NCI-H526 treated with DMSO at 0.1 percent for 48 hours (cell line): ENCODE data around the gene EPHA7.

Experiments used
- DNase-seq: peaks from one replicate; lab custom pipeline; 2025; lab: John Stamatoyannopoulos, UW

EPHA7 gene

GRCh38 chr6:93393554-93394074, 25.7 kb downstream of the EPHA7 start:
- DNase-seq = no peak

- no peak for DNase-seq
Measured at GRCh38 chr6:93392797-93393196, 26.6 kb downstream of the EPHA7 start.

- DNase-seq = no peak
Measured at GRCh38 chr6:93391965-93392364, 27.4 kb downstream of the EPHA7 start.

- no peak for DNase-seq
Measured at GRCh38 chr6:93389192-93389591, 30.2 kb downstream of the EPHA7 start.

- no peak for DNase-seq
Measured at GRCh38 chr6:93388070-93388469, 31.3 kb downstream of the EPHA7 start.

- no peak for DNase-seq
Measured at GRCh38 chr6:93376026-93376540, 43.3 kb downstream of the EPHA7 start.

- no peak for DNase-seq
Measured at GRCh38 chr6:93373445-93373844, 45.9 kb downstream of the EPHA7 start.

GRCh38 chr6:93371756-93372155, 47.6 kb downstream of the EPHA7 start:
- DNase-seq = no peak

- no peak for DNase-seq
Measured at GRCh38 chr6:93369586-93370134, 49.7 kb downstream of the EPHA7 start.

GRCh38 chr6:93366506-93366905, 52.9 kb downstream of the EPHA7 start:
- DNase-seq = no peak

GRCh38 chr6:93365445-93365844, 53.9 kb downstream of the EPHA7 start:
- no peak for DNase-seq

GRCh38 chr6:93358435-93358834, 60.9 kb downstream of the EPHA7 start:
- DNase-seq = no peak

- DNase-seq = no peak
Measured at GRCh38 chr6:93352604-93353003, 66.8 kb downstream of the EPHA7 start.

- DNase-seq = no peak
Measured at GRCh38 chr6:93351222-93351621, 68.1 kb downstream of the EPHA7 start.

- DNase-seq = no peak
Measured at GRCh38 chr6:93350774-93351173, 68.6 kb downstream of the EPHA7 start.

- no peak for DNase-seq
Measured at GRCh38 chr6:93344333-93344835, 75.0 kb downstream of the EPHA7 start.

- DNase-seq = no peak
Measured at GRCh38 chr6:93343476-93343875, 75.9 kb downstream of the EPHA7 start.

GRCh38 chr6:93341900-93342613, 77.3 kb downstream of the EPHA7 start:
- peak; percentile 88 for DNase-seq

- DNase-seq = no peak
Measured at GRCh38 chr6:93337772-93338394, 81.5 kb downstream of the EPHA7 start.

- DNase-seq = no peak
Measured at GRCh38 chr6:93337014-93337413, 82.3 kb downstream of the EPHA7 start.

- DNase-seq = no peak
Measured at GRCh38 chr6:93329301-93330000, 89.9 kb downstream of the EPHA7 start.

GRCh38 chr6:93327857-93328256, 91.5 kb downstream of the EPHA7 start:
- DNase-seq = no peak
